Body of pancreas (tissue), 4 donors: ENCODE results near the gene ATG2B. TPM values are rescaled to one million over a fixed set of nuclear protein-coding genes. Genes with fewer than 3 reads are reported as not detected.

Source experiments
- ATAC-seq: fragments of 150-250 bp; one replicate; pipeline ENCODE4 v1.9.1; 2016
- DNase-seq, 4 donors: peaks; one replicate each; pipeline ENCODE4 v3.0.0-alpha.2; 2019
- H3K27ac ChIP-seq, 4 donors: fragments of 200-600 bp; sonication (generic); 1 replicate in 3 of 4; 2 replicates in 1 of 4; pipeline versions ENCODE4 v1.5.1 to v1.6.1; 2016 to 2019; ENCODE audit warnings: mild to moderate bottlenecking in 1 of 4, mixed read lengths in 1 of 4, moderate library complexity in 1 of 4
- H3K27me3 ChIP-seq, 2 donors: fragments of 200-600 bp; sonication (generic); one replicate each; pipeline ENCODE4 v1.6.0; 2016; ENCODE audit warnings: mild to moderate bottlenecking in 1 of 2
- H3K36me3 ChIP-seq, 2 donors: fragments of 200-600 bp; sonication (generic); replicated peaks in 1 of 2; 2 replicates each; pipeline ENCODE4 v1.5.1; 2016; ENCODE audit warnings: low read depth in 2 of 2; ENCODE audit not compliant: insufficient read depth in 1 of 2
- H3K4me1 ChIP-seq: fragments of 200-600 bp; sonication (generic); one replicate; pipeline ENCODE4 v1.6.0; 2016
- H3K4me3 ChIP-seq, 2 donors: fragments of 200-600 bp; sonication (generic); 1 replicate in 1 of 2; 2 replicates in 1 of 2; pipeline ENCODE4 v1.5.1; 2016 to 2019
- H3K9me3 ChIP-seq, 3 donors: fragments of 200-600 bp; sonication (generic); 1 replicate in 2 of 3; 2 replicates in 1 of 3; pipeline ENCODE4 v1.5.1; 2016
- POLR2A ChIP-seq, 3 donors: fragments of 450-650 bp; IDR thresholded peaks; one replicate each; pipeline ENCODE4 v1.6.1; 2016; ENCODE audit warnings: antibody characterized with exemption in 3 of 3, mild to moderate bottlenecking in 2 of 3
- WGBS, 2 donors: methylation state at CpG; one replicate each; pipeline ENCODE4 v1.1.5; 2017; 5-methylcytosine and 5-hydroxymethylcytosine counted together
- intact Hi-C: fragments of 100-400 bp; cut with DNase I; formaldehyde crosslinking; loops from one replicate; pipeline ENCODE4 v1.15.1; 2023
- total RNA-seq, 2 donors: library from RNA; depleted of rRNA; stranded (reverse); fragments of >200 nt; gene quantifications; one replicate each; pipeline ENCODE4 v1.1.0, GENCODE V29; 2016
- TF ChIP-seq, protein P1 (sequence below), 7 experiments: fragments of 450-650 bp in 4 of 7; fragments of 200-600 bp in 3 of 7; sonication (generic) in 3 of 7; IDR thresholded peaks; one replicate each; pipeline ENCODE4 v1.5.1; 2016 to 2019; ENCODE audit warnings: antibody characterized with exemption in 7 of 7

The ATG2B gene
- total RNA-seq, 2 donors from 2014 or later, result 26.2 to 51.7 TPM

DNA sequence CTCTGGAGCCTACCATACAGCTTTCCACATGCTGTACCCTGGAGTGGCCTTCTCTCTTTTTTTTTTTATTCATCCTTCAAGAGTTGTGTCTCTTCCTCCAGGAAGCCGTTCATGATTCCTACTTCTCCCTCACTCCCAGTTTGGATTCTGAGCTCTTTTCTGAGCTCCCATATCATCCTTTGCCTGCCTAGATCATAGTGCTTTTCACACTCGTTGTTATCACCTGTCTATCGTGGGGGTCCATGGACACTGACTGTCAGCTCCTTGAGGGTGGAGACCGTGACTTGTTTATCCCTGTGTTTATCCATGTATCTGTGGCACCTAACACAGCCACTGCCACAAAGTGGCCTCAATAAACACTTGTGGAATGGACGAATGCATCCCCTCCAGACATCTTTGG is 35.8 kb upstream of the ATG2B start:
- ATAC-seq (no peak), DNase-seq (no peak)
- H3K4me3 ChIP-seq, result no peak overlapping the region
- no peaks in the 10 kb centered on the region for H3K4me1 ChIP-seq
- intact Hi-C loops, result no loop called here
- TF ChIP-seq, protein P1, sequence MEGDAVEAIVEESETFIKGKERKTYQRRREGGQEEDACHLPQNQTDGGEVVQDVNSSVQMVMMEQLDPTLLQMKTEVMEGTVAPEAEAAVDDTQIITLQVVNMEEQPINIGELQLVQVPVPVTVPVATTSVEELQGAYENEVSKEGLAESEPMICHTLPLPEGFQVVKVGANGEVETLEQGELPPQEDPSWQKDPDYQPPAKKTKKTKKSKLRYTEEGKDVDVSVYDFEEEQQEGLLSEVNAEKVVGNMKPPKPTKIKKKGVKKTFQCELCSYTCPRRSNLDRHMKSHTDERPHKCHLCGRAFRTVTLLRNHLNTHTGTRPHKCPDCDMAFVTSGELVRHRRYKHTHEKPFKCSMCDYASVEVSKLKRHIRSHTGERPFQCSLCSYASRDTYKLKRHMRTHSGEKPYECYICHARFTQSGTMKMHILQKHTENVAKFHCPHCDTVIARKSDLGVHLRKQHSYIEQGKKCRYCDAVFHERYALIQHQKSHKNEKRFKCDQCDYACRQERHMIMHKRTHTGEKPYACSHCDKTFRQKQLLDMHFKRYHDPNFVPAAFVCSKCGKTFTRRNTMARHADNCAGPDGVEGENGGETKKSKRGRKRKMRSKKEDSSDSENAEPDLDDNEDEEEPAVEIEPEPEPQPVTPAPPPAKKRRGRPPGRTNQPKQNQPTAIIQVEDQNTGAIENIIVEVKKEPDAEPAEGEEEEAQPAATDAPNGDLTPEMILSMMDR (IDR thresholded peaks at IDR 0.05), result no peak
- no peak for TF ChIP-seq POLR2A (IDR thresholded peaks at IDR 0.05)
- no peaks in the 10 kb centered on the region for H3K36me3 ChIP-seq
- 62 to 76% methylated on average over 5 of the region's 5 CpGs for WGBS, 2 donors
- no peaks in the 10 kb centered on the region for H3K27me3 ChIP-seq
- H3K9me3 ChIP-seq, result no peaks in the 10 kb centered on the region
- H3K27ac ChIP-seq, result no peak overlapping the region

GRCh38 chr14:96398432-96398831 is 35.3 kb upstream of the ATG2B start:
- Histone ChIP-seq H3K27ac (no peak overlapping the region), H3K27me3 (no peaks in the 10 kb centered on the region), H3K36me3 (no peaks in the 10 kb centered on the region), H3K4me1 (no peaks in the 10 kb centered on the region), H3K4me3 (no peak overlapping the region), H3K9me3 (no peaks in the 10 kb centered on the region)
- ATAC-seq (no peak), DNase-seq (no peak)
- intact Hi-C loops, result no loop called here
- TF ChIP-seq POLR2A (IDR thresholded peaks at IDR 0.05), result no peak
- TF ChIP-seq, protein P1 (IDR thresholded peaks at IDR 0.05), result no peak
- WGBS, 2 donors, result 83 to 88% methylated on average over 8 of the region's 8 CpGs

DNA sequence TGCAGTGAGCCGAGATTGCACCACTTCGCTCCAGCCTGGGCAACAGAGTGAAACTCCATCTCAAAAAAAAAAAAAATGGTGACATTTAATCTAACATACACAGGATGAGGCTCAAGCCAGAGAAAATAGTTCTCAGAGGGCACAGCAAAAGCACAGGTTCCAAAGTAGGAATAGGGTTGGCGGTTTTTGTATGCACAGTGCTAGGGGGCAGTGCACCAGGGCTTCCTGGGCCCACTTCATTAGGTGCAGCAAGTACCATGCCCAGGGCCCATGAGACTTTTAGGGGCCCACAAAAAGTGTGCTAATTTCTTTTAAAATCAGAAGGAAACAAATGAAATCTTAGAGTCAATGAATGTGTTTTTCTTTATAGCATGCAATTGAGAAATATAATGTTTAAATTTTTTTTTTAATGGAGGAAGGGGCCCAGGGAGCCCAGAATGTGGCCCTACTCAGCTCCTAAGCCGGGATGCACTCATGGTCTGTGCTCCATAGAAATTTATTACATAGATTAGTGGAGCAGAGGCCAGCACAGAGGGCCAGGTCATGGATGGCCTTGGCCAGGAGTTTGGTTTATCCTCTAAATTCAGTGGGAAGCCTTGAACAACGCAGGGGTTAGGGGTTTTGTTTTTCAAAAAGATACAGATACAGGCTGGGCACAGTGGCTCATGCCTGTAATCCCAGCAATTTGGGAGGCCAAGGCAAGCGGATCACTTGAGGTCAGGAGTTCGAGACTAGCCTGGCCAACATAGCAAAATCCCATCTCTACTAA is 31.1 kb upstream of the ATG2B start:
- peaks cover 17% of the 10 kb centered on the region for H3K4me1 ChIP-seq
- H3K4me3 ChIP-seq, result no peak overlapping the region
- H3K36me3 ChIP-seq, result no peaks in the 10 kb centered on the region
- no peak overlapping the region for H3K27ac ChIP-seq
- H3K9me3 ChIP-seq, result no peaks in the 10 kb centered on the region
- intact Hi-C loops, result no loop called here
- H3K27me3 ChIP-seq, result no peaks in the 10 kb centered on the region
- DNase-seq (no peak), ATAC-seq (no peak)
- 91 to 92% methylated on average over 7 of the region's 7 CpGs for WGBS, 2 donors
- TF ChIP-seq, protein P1 (IDR thresholded peaks at IDR 0.05), result no peak
- TF ChIP-seq POLR2A (IDR thresholded peaks at IDR 0.05), result no peak

GRCh38 chr14:96393071-96393691 is 30.0 kb upstream of the ATG2B start:
- DNase-seq (no peak), ATAC-seq (no peak)
- H3K9me3 ChIP-seq, result no peaks in the 10 kb centered on the region
- H3K27ac ChIP-seq, result no peak overlapping the region
- 84 to 87% methylated on average over 5 of the region's 5 CpGs for WGBS, 2 donors
- intact Hi-C loops, result no loop called here
- TF ChIP-seq, protein P1 (IDR thresholded peaks at IDR 0.05), result no peak
- TF ChIP-seq POLR2A (IDR thresholded peaks at IDR 0.05), result no peak
- H3K4me3 ChIP-seq, result no peak overlapping the region
- H3K4me1 ChIP-seq, result peaks cover 17% of the 10 kb centered on the region
- H3K36me3 ChIP-seq, result no peaks in the 10 kb centered on the region
- H3K27me3 ChIP-seq, result no peaks in the 10 kb centered on the region
